NCI-H345 treated with DMSO at 0.1 percent for 48 hours (cell line): ENCODE results near the gene RABGGTA.
A peak's percentile ranks its signal among the peaks of the same experiment; 100 is the strongest.

Experiments used
- DNase-seq: peaks from one replicate; lab custom pipeline; 2025; ENCODE audit not compliant: unreplicated experiment; lab: John Stamatoyannopoulos, UW

Gene RABGGTA

GRCh38 chr14:24304019-24304387 lies 32.6 kb upstream of the RABGGTA start:
- no peak for DNase-seq

GRCh38 chr14:24300326-24300980 lies 29.1 kb upstream of the RABGGTA start:
- no peak for DNase-seq

GRCh38 chr14:24299255-24300191 lies 28.1 kb upstream of the RABGGTA start, which contains the start of the genes DHRS1 and NOP9:
TSS of gene DHRS1 (minus strand) at chr14:24299780. CDS start at chr14:24299106, 674 bp downstream.
TSS of gene NOP9 (plus strand) at chr14:24299850. CDS start at chr14:24299955, 105 bp downstream.
- DNase-seq = peak; percentile 59

GRCh38 chr14:24298892-24299254 lies 27.5 kb upstream of the RABGGTA start:
- no peak for DNase-seq

- DNase-seq = no peak
Measured at GRCh38 chr14:24297190-24297964, 26.0 kb upstream of the RABGGTA start.

- DNase-seq = peak; percentile 27
Measured at GRCh38 chr14:24296341-24297157, 25.2 kb upstream of the RABGGTA start.

- no peak for DNase-seq
Measured at GRCh38 chr14:24293525-24293924, 22.1 kb upstream of the RABGGTA start.

GRCh38 chr14:24292118-24292807 lies 20.9 kb upstream of the RABGGTA start:
- no peak for DNase-seq

- DNase-seq = no peak
Measured at GRCh38 chr14:24291446-24292117, 20.2 kb upstream of the RABGGTA start.

GRCh38 chr14:24290746-24291145 lies 19.3 kb upstream of the RABGGTA start:
- no peak for DNase-seq

- no peak for DNase-seq
Measured at GRCh38 chr14:24289649-24290280, 18.4 kb upstream of the RABGGTA start.

GRCh38 chr14:24286996-24287395 lies 15.6 kb upstream of the RABGGTA start:
- no peak for DNase-seq

- DNase-seq = no peak
Measured at GRCh38 chr14:24285351-24285750, 14.0 kb upstream of the RABGGTA start.

- DNase-seq = no peak
Measured at GRCh38 chr14:24284501-24285035, 13.2 kb upstream of the RABGGTA start.

GRCh38 chr14:24283796-24284460 lies 12.5 kb upstream of the RABGGTA start:
- DNase-seq = no peak

- no peak for DNase-seq
Measured at GRCh38 chr14:24282736-24283135, 11.3 kb upstream of the RABGGTA start.

GRCh38 chr14:24281636-24282035 lies 10.2 kb upstream of the RABGGTA start:
- no peak for DNase-seq

GRCh38 chr14:24280797-24281460 lies 9.5 kb upstream of the RABGGTA start:
- no peak for DNase-seq
